Measurements from ENCODE around the gene ZNG1F.
"Not testable (repeated sequence)": the region's sequence is repeated elsewhere in the genome, so short reads cannot be mapped to it uniquely, and the experiment has no call there.

Gene ZNG1F

GRCh38 chr9:41123396-41123795 lies 65.7 kb downstream of the ZNG1F start:
- DNase-seq (ENCODE audit: low read depth) = not testable (repeated sequence)

GRCh38 chr9:41120696-41121095 lies 68.4 kb downstream of the ZNG1F start:
- not testable (repeated sequence) for DNase-seq (ENCODE audit: low read depth)

- DNase-seq (ENCODE audit: low read depth) = not testable (repeated sequence)
Observed at GRCh38 chr9:41119719-41120118, 69.4 kb downstream of the ZNG1F start.

GRCh38 chr9:41119311-41119710 lies 69.8 kb downstream of the ZNG1F start:
- not testable (repeated sequence) for DNase-seq (ENCODE audit: low read depth)

GRCh38 chr9:41113348-41113747 lies 75.8 kb downstream of the ZNG1F start:
- DNase-seq (ENCODE audit: low read depth) = not testable (repeated sequence)

GRCh38 chr9:41111414-41111813 lies 77.7 kb downstream of the ZNG1F start:
- not testable (repeated sequence) for DNase-seq (ENCODE audit: low read depth)

GRCh38 chr9:41110913-41111312 lies 78.2 kb downstream of the ZNG1F start:
- not testable (repeated sequence) for DNase-seq (ENCODE audit: low read depth)

- not testable (repeated sequence) for DNase-seq (ENCODE audit: low read depth)
Observed at GRCh38 chr9:41109253-41109652, 79.9 kb downstream of the ZNG1F start.

- DNase-seq (ENCODE audit: low read depth) = not testable (repeated sequence)
Observed at GRCh38 chr9:41108816-41109215, 80.3 kb downstream of the ZNG1F start.

- DNase-seq (ENCODE audit: low read depth) = not testable (repeated sequence)
Observed at GRCh38 chr9:41106472-41107116, 82.5 kb downstream of the ZNG1F start.

GRCh38 chr9:41105557-41106253 lies 83.4 kb downstream of the ZNG1F start:
- DNase-seq (ENCODE audit: low read depth) = not testable (repeated sequence)

- not testable (repeated sequence) for DNase-seq (ENCODE audit: low read depth)
Observed at GRCh38 chr9:41104542-41104941, 84.6 kb downstream of the ZNG1F start.

- not testable (repeated sequence) for DNase-seq (ENCODE audit: low read depth)
Observed at GRCh38 chr9:41100508-41100907, 88.6 kb downstream of the ZNG1F start.

GRCh38 chr9:41098759-41099158 lies 90.4 kb downstream of the ZNG1F start:
- not testable (repeated sequence) for DNase-seq (ENCODE audit: low read depth)

GRCh38 chr9:41095060-41095459 lies 94.1 kb downstream of the ZNG1F start:
- not testable (repeated sequence) for DNase-seq (ENCODE audit: low read depth)

GRCh38 chr9:41094010-41094773 lies 94.9 kb downstream of the ZNG1F start:
- not testable (repeated sequence) for DNase-seq (ENCODE audit: low read depth)

- not testable (repeated sequence) for DNase-seq (ENCODE audit: low read depth)
Observed at GRCh38 chr9:41090922-41091321, 98.2 kb downstream of the ZNG1F start.

GRCh38 chr9:41090386-41090785 lies 98.7 kb downstream of the ZNG1F start:
- not testable (repeated sequence) for DNase-seq (ENCODE audit: low read depth)

GRCh38 chr9:41088450-41089059 lies 100.6 kb downstream of the ZNG1F start:
- DNase-seq (ENCODE audit: low read depth) = not testable (repeated sequence)

- DNase-seq (ENCODE audit: low read depth) = not testable (repeated sequence)
Observed at GRCh38 chr9:41087929-41088328, 101.2 kb downstream of the ZNG1F start.

- DNase-seq (ENCODE audit: low read depth) = not testable (repeated sequence)
Observed at GRCh38 chr9:41087157-41087780, 101.8 kb downstream of the ZNG1F start.

- not testable (repeated sequence) for DNase-seq (ENCODE audit: low read depth)
Observed at GRCh38 chr9:41086685-41087084, 102.4 kb downstream of the ZNG1F start.

Data from T-helper 22 cell (primary cell).